ENCODE results near the gene MAP3K9. TPM values are rescaled to one million over a fixed set of nuclear protein-coding genes. Genes with fewer than 3 reads are reported as not detected.

MAP3K9 gene
- polyA plus RNA-seq, 1 donor from 2014 or later: 10.4 TPM

- no peaks in the 10 kb centered on the region for H4K20me1 ChIP-seq (ENCODE audit: insufficient read depth)
- H3K4me2 ChIP-seq (ENCODE audit: low read length): no peak overlapping the region
- no peak overlapping the region for H2AFZ ChIP-seq (ENCODE audit: low read depth, low read length)
- no peaks in the 10 kb centered on the region for H3F3A ChIP-seq (ENCODE audit: insufficient read depth, low read length, poor library complexity, severe bottlenecking)
- H3K9me3 ChIP-seq (ENCODE audit: low read length): no peaks in the 10 kb centered on the region
- no peaks in the 10 kb centered on the region for H3K9me2 ChIP-seq (ENCODE audit: insufficient read depth, low read length)
- H3K79me2 ChIP-seq (replicated peaks; ENCODE audit: insufficient read depth, low read length): no peaks in the 10 kb centered on the region
- TF ChIP-seq, protein P1, sequence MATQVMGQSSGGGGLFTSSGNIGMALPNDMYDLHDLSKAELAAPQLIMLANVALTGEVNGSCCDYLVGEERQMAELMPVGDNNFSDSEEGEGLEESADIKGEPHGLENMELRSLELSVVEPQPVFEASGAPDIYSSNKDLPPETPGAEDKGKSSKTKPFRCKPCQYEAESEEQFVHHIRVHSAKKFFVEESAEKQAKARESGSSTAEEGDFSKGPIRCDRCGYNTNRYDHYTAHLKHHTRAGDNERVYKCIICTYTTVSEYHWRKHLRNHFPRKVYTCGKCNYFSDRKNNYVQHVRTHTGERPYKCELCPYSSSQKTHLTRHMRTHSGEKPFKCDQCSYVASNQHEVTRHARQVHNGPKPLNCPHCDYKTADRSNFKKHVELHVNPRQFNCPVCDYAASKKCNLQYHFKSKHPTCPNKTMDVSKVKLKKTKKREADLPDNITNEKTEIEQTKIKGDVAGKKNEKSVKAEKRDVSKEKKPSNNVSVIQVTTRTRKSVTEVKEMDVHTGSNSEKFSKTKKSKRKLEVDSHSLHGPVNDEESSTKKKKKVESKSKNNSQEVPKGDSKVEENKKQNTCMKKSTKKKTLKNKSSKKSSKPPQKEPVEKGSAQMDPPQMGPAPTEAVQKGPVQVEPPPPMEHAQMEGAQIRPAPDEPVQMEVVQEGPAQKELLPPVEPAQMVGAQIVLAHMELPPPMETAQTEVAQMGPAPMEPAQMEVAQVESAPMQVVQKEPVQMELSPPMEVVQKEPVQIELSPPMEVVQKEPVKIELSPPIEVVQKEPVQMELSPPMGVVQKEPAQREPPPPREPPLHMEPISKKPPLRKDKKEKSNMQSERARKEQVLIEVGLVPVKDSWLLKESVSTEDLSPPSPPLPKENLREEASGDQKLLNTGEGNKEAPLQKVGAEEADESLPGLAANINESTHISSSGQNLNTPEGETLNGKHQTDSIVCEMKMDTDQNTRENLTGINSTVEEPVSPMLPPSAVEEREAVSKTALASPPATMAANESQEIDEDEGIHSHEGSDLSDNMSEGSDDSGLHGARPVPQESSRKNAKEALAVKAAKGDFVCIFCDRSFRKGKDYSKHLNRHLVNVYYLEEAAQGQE (IDR thresholded peaks at IDR 0.05; ENCODE audit: borderline replicate concordance): no peak
- TF ChIP-seq RAD21 (conservative IDR thresholded peaks at IDR 0.05): no peak
- no peak for TF ChIP-seq MXI1 (conservative IDR thresholded peaks at IDR 0.05; ENCODE audit: poor library complexity, severe bottlenecking)
- no peak for TF ChIP-seq POLR2AphosphoS5 (IDR thresholded peaks at IDR 0.05)
- TF ChIP-seq, protein P2, sequence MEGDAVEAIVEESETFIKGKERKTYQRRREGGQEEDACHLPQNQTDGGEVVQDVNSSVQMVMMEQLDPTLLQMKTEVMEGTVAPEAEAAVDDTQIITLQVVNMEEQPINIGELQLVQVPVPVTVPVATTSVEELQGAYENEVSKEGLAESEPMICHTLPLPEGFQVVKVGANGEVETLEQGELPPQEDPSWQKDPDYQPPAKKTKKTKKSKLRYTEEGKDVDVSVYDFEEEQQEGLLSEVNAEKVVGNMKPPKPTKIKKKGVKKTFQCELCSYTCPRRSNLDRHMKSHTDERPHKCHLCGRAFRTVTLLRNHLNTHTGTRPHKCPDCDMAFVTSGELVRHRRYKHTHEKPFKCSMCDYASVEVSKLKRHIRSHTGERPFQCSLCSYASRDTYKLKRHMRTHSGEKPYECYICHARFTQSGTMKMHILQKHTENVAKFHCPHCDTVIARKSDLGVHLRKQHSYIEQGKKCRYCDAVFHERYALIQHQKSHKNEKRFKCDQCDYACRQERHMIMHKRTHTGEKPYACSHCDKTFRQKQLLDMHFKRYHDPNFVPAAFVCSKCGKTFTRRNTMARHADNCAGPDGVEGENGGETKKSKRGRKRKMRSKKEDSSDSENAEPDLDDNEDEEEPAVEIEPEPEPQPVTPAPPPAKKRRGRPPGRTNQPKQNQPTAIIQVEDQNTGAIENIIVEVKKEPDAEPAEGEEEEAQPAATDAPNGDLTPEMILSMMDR (IDR thresholded peaks at IDR 0.05; ENCODE audit: poor library complexity, severe bottlenecking): no peak
- no peak for TF ChIP-seq EP300 (conservative IDR thresholded peaks at IDR 0.05; ENCODE audit: poor library complexity, severe bottlenecking)
- TF ChIP-seq EZH2 (IDR thresholded peaks at IDR 0.05; ENCODE audit: borderline replicate concordance, insufficient read depth, low read length, poor library complexity, severe bottlenecking): no peak
- no peak for TF ChIP-seq SMC3 (conservative IDR thresholded peaks at IDR 0.05; ENCODE audit: poor library complexity)
- no peak for TF ChIP-seq TAF1 (IDR thresholded peaks at IDR 0.05; ENCODE audit: low read depth)
- H3K36me3 ChIP-seq (ENCODE audit: insufficient read depth, low read length): no peaks in the 10 kb centered on the region
- H3K27ac ChIP-seq (ENCODE audit: low read length): no peak overlapping the region
- H3K4me3 ChIP-seq (ENCODE audit: low read length): no peak overlapping the region
- no peak overlapping the region for H3K9ac ChIP-seq (ENCODE audit: low read length)
- H3K27me3 ChIP-seq (ENCODE audit: insufficient read depth, low read depth, low read length): no peaks in the 10 kb centered on the region
Measured at GRCh38 chr14:70724110-70724509, 85.2 kb downstream of the MAP3K9 start.

DNA sequence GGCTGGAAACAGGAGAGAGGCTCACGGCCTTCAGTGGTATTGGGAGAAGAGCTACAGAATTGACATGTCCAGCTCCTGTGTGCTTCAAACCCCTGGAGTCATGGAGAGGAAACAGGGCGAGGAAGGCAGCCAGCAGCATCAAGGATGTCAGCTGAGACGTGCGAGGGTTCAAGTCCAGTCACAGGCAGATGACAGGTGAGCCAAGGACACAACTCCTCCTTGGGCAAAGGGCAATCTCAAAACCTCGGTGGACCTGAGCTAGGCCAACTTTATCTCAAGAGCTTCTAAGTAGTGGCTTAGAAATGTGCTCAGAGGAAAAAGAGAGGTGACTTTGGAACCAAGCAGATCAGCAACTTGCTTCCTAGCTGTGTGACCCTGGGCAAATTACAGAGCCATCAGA is 86.0 kb downstream of the MAP3K9 start:
- Histone ChIP-seq H3K9me3 (ENCODE audit: low read length) (no peaks in the 10 kb centered on the region), H3F3A (ENCODE audit: insufficient read depth, low read length, poor library complexity, severe bottlenecking) (no peaks in the 10 kb centered on the region), H4K20me1 (ENCODE audit: insufficient read depth) (no peaks in the 10 kb centered on the region), H3K9ac (ENCODE audit: low read length) (no peak overlapping the region), H3K79me2 (replicated peaks; ENCODE audit: insufficient read depth, low read length) (no peaks in the 10 kb centered on the region), H3K4me2 (ENCODE audit: low read length) (no peak overlapping the region), H3K36me3 (ENCODE audit: insufficient read depth, low read length) (no peaks in the 10 kb centered on the region), H2AFZ (ENCODE audit: low read depth, low read length) (no peak overlapping the region), H3K27me3 (ENCODE audit: insufficient read depth, low read depth, low read length) (no peaks in the 10 kb centered on the region), H3K4me3 (ENCODE audit: low read length) (no peak overlapping the region), H3K9me2 (ENCODE audit: insufficient read depth, low read length) (no peaks in the 10 kb centered on the region), H3K27ac (ENCODE audit: low read length) (no peak overlapping the region)
- TF ChIP-seq POLR2AphosphoS5 (IDR thresholded peaks at IDR 0.05): no peak
- TF ChIP-seq SMC3 (conservative IDR thresholded peaks at IDR 0.05; ENCODE audit: poor library complexity): no peak
- no peak for TF ChIP-seq RAD21 (conservative IDR thresholded peaks at IDR 0.05)
- TF ChIP-seq, protein P1 (IDR thresholded peaks at IDR 0.05; ENCODE audit: borderline replicate concordance): no peak
- TF ChIP-seq EP300 (conservative IDR thresholded peaks at IDR 0.05; ENCODE audit: poor library complexity, severe bottlenecking): no peak
- TF ChIP-seq TAF1 (IDR thresholded peaks at IDR 0.05; ENCODE audit: low read depth): no peak
- TF ChIP-seq MXI1 (conservative IDR thresholded peaks at IDR 0.05; ENCODE audit: poor library complexity, severe bottlenecking): no peak
- TF ChIP-seq EZH2 (IDR thresholded peaks at IDR 0.05; ENCODE audit: borderline replicate concordance, insufficient read depth, low read length, poor library complexity, severe bottlenecking): no peak
- TF ChIP-seq, protein P2 (IDR thresholded peaks at IDR 0.05; ENCODE audit: poor library complexity, severe bottlenecking): no peak

Data from neural cell (in vitro differentiated cells).